Measurements from ENCODE around the gene GLT1D1. TPM values are rescaled to one million over a fixed set of nuclear protein-coding genes. Genes with fewer than 3 reads are reported as not detected.
"Not testable (repeated sequence)": the region's sequence is repeated elsewhere in the genome, so short reads cannot be mapped to it uniquely, and the experiment has no call there.

The GLT1D1 gene
- total and polyA plus RNA-seq, 2 experiments from 2014 or later = 1.4 to 4.4 TPM

GRCh38 chr12:128805406-128805805 is 47.9 kb upstream of the GLT1D1 start:
- DNase-seq (ENCODE audit: low spot score); H2AFZ ChIP-seq; H3K4me3 Mint-ChIP-seq; H3K27ac Mint-ChIP-seq; H4K20me1 ChIP-seq (replicated peaks; ENCODE audit: insufficient read depth); H3K4me1 ChIP-seq (ENCODE audit: insufficient read depth); H3K36me3 ChIP-seq (ENCODE audit: insufficient read depth); H3K27ac ChIP-seq (ENCODE audit: low read depth); ATAC-seq; H3K4me3 ChIP-seq; H3K9me2 ChIP-seq (ENCODE audit: insufficient read depth); H3K27me3 ChIP-seq (ENCODE audit: insufficient read depth); H3K27me3 Mint-ChIP-seq (ENCODE audit: insufficient read depth, low read depth, poor library complexity); H3K4me2 ChIP-seq; H3F3A ChIP-seq (replicated peaks; ENCODE audit: low read depth); H3K4me1 Mint-ChIP-seq: not testable (repeated sequence)
- peaks cover 43% of the 10 kb centered on the region for H3K79me2 ChIP-seq (replicated peaks; ENCODE audit: insufficient read depth)
- Mint-ChIP-seq H3K9me3 (peaks cover 84% of the 10 kb centered on the region), H3K36me3 (ENCODE audit: low read depth) (peaks cover 46% of the 10 kb centered on the region)

DNA sequence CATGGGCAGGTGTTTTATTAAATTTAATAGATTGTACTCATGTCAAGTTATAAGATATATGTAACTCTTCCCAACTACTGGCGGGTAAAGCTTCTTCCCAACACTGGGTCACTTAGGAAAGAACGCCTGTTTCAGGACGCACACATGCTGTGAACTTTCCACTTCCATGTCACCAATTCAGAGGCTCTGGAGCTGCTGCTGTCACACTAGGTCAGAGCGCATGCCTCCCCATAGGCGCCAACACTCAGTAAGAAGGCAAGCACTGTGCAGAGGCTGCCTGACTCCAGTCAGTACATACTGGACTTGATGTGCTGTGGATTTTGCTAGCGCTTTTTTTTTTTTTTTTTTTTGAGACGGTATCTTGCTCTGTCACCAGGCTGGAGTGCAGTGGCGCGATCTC is 46.7 kb upstream of the GLT1D1 start:
- Histone ChIP-seq H2AFZ (no peak overlapping the region), H3K27me3 (ENCODE audit: insufficient read depth) (no peaks in the 10 kb centered on the region), H3F3A (replicated peaks; ENCODE audit: low read depth) (no peaks in the 10 kb centered on the region), H3K36me3 (ENCODE audit: insufficient read depth) (peaks cover 9% of the 10 kb centered on the region; the same call in 1 of the 2 replicates), H3K9me2 (ENCODE audit: insufficient read depth) (no peaks in the 10 kb centered on the region), H3K79me2 (replicated peaks; ENCODE audit: insufficient read depth) (peaks cover 55% of the 10 kb centered on the region), H3K4me3 (no peak overlapping the region), H3K4me2 (no peak overlapping the region), H3K4me1 (ENCODE audit: insufficient read depth) (0 out of 2 replicates have a peak, but pooled peaks cover 5% of the 10 kb centered on the region), H3K27ac (ENCODE audit: low read depth) (no peak overlapping the region), H4K20me1 (replicated peaks; ENCODE audit: insufficient read depth) (peaks cover 5% of the 10 kb centered on the region)
- peaks cover 5% of the 10 kb centered on the region for H3K4me1 Mint-ChIP-seq
- ATAC-seq (no peak), DNase-seq (ENCODE audit: low spot score) (no peak)
- no peak overlapping the region for H3K27ac Mint-ChIP-seq
- H3K4me3 Mint-ChIP-seq = no peak overlapping the region
- H3K9me3 Mint-ChIP-seq = peaks cover 82% of the 10 kb centered on the region
- H3K36me3 Mint-ChIP-seq (ENCODE audit: low read depth) = peaks cover 39% of the 10 kb centered on the region
- no peaks in the 10 kb centered on the region for H3K27me3 Mint-ChIP-seq (ENCODE audit: insufficient read depth, low read depth, poor library complexity)
- TF ChIP-seq STAT1 (IDR thresholded peaks at IDR 0.05; ENCODE audit: unreplicated experiment) (no peak), EZH2 (IDR thresholded peaks at IDR 0.05; ENCODE audit: low read depth, unreplicated experiment) (no peak), ZNF114 (CRISPR knock-in tag; IDR thresholded peaks at IDR 0.05) (no peak), ETS1 (IDR thresholded peaks at IDR 0.05) (no peak), EZH2phosphoT487 (IDR thresholded peaks at IDR 0.05; ENCODE audit: unreplicated experiment) (no peak), REST (IDR thresholded peaks at IDR 0.05; ENCODE audit: unreplicated experiment) (no peak), POLR2AphosphoS5 (IDR thresholded peaks at IDR 0.05; ENCODE audit: low read depth) (no peak), CREB1 (CRISPR knock-in tag; IDR thresholded peaks at IDR 0.05; ENCODE audit: low read depth) (no peak)
- TF ChIP-seq, protein P1, sequence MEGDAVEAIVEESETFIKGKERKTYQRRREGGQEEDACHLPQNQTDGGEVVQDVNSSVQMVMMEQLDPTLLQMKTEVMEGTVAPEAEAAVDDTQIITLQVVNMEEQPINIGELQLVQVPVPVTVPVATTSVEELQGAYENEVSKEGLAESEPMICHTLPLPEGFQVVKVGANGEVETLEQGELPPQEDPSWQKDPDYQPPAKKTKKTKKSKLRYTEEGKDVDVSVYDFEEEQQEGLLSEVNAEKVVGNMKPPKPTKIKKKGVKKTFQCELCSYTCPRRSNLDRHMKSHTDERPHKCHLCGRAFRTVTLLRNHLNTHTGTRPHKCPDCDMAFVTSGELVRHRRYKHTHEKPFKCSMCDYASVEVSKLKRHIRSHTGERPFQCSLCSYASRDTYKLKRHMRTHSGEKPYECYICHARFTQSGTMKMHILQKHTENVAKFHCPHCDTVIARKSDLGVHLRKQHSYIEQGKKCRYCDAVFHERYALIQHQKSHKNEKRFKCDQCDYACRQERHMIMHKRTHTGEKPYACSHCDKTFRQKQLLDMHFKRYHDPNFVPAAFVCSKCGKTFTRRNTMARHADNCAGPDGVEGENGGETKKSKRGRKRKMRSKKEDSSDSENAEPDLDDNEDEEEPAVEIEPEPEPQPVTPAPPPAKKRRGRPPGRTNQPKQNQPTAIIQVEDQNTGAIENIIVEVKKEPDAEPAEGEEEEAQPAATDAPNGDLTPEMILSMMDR (conservative IDR thresholded peaks at IDR 0.05; ENCODE audit: low read depth in 2 of 2) = no peak
- TF ChIP-seq, protein P2, sequence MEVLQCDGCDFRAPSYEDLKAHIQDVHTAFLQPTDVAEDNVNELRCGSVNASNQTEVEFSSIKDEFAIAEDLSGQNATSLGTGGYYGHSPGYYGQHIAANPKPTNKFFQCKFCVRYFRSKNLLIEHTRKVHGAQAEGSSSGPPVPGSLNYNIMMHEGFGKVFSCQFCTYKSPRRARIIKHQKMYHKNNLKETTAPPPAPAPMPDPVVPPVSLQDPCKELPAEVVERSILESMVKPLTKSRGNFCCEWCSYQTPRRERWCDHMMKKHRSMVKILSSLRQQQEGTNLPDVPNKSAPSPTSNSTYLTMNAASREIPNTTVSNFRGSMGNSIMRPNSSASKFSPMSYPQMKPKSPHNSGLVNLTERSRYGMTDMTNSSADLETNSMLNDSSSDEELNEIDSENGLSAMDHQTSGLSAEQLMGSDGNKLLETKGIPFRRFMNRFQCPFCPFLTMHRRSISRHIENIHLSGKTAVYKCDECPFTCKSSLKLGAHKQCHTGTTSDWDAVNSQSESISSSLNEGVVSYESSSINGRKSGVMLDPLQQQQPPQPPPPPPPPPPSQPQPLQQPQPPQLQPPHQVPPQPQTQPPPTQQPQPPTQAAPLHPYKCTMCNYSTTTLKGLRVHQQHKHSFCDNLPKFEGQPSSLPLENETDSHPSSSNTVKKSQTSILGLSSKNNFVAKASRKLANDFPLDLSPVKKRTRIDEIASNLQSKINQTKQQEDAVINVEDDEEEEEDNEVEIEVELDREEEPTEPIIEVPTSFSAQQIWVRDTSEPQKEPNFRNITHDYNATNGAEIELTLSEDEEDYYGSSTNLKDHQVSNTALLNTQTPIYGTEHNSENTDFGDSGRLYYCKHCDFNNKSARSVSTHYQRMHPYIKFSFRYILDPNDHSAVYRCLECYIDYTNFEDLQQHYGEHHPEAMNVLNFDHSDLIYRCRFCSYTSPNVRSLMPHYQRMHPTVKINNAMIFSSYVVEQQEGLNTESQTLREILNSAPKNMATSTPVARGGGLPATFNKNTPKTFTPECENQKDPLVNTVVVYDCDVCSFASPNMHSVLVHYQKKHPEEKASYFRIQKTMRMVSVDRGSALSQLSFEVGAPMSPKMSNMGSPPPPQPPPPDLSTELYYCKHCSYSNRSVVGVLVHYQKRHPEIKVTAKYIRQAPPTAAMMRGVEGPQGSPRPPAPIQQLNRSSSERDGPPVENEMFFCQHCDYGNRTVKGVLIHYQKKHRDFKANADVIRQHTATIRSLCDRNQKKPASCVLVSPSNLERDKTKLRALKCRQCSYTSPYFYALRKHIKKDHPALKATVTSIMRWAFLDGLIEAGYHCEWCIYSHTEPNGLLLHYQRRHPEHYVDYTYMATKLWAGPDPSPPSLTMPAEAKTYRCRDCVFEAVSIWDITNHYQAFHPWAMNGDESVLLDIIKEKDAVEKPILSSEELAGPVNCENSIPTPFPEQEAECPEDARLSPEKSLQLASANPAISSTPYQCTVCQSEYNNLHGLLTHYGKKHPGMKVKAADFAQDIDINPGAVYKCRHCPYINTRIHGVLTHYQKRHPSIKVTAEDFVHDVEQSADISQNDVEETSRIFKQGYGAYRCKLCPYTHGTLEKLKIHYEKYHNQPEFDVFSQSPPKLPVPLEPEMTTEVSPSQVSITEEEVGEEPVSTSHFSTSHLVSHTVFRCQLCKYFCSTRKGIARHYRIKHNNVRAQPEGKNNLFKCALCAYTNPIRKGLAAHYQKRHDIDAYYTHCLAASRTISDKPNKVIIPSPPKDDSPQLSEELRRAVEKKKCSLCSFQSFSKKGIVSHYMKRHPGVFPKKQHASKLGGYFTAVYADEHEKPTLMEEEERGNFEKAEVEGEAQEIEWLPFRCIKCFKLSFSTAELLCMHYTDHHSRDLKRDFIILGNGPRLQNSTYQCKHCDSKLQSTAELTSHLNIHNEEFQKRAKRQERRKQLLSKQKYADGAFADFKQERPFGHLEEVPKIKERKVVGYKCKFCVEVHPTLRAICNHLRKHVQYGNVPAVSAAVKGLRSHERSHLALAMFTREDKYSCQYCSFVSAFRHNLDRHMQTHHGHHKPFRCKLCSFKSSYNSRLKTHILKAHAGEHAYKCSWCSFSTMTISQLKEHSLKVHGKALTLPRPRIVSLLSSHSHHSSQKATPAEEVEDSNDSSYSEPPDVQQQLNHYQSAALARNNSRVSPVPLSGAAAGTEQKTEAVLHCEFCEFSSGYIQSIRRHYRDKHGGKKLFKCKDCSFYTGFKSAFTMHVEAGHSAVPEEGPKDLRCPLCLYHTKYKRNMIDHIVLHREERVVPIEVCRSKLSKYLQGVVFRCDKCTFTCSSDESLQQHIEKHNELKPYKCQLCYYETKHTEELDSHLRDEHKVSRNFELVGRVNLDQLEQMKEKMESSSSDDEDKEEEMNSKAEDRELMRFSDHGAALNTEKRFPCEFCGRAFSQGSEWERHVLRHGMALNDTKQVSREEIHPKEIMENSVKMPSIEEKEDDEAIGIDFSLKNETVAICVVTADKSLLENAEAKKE (CRISPR knock-in tag; IDR thresholded peaks at IDR 0.05) = no peak
